Endothelial cell of umbilical vein (primary cell): ENCODE results near the gene DGKB. TPM values are rescaled to one million over a fixed set of nuclear protein-coding genes. Genes with fewer than 3 reads are reported as not detected.

Source experiments
- BruUV-seq: library from RNA; stranded (reverse); fragments of 400-500 nt; replicated peaks from 2 replicates; lab custom pipeline; 2021; lab: Mats Ljungman, UMichigan
- CTCF ChIA-PET: fragments of 300-600, 350-600 bp; sonication (Branson Sonifier 250); formaldehyde crosslinking; loops from one replicate; lab custom pipeline; 2021; ENCODE audit warnings: antibody characterized with exemption, inconsistent platforms; lab: Charles Lee
- POLR2A ChIA-PET: fragments of 300-600, 350-600 bp; sonication (Branson Sonifier 250); formaldehyde crosslinking; loops from one replicate; lab custom pipeline; 2021; ENCODE audit warnings: antibody characterized with exemption, inconsistent platforms; lab: Charles Lee
- DNase-seq: peaks from one replicate; pipeline ENCODE4 v3.0.0-alpha.2; 2011; ENCODE audit warnings: low read depth, low spot score
- FAIRE-seq: peaks from 2 replicates; lab custom pipeline; 2011; peaks lifted over from hg19 to GRCh38; lab: Jason Lieb, UNC
- H2AFZ ChIP-seq: 2 replicates; pipeline ENCODE4 v1.6.0; 2012; ENCODE audit warnings: low read depth, low read length, control low read depth, inconsistent platforms
- H3K27ac ChIP-seq: 2 replicates; pipeline ENCODE4 v1.5.1; 2011; ENCODE audit warnings: low read depth, mild to moderate bottlenecking, control low read depth, low read length, moderate library complexity; ENCODE audit not compliant: insufficient read depth
- H3K27me3 ChIP-seq, 2 experiments: 2 replicates each; pipeline versions ENCODE4 v1.6.0 to v1.6.1; 2011; ENCODE audit warnings: low read length in 2 of 2, mixed read lengths in 1 of 2; ENCODE audit not compliant: control insufficient read depth in 2 of 2, insufficient read depth in 2 of 2
- H3K36me3 ChIP-seq, 2 experiments: 2 replicates in 1 of 2; 3 replicates in 1 of 2; pipeline ENCODE4 v1.5.1; 2011; ENCODE audit warnings: low read length in 2 of 2, mild to moderate bottlenecking in 1 of 2, moderate library complexity in 1 of 2; ENCODE audit not compliant: control insufficient read depth in 2 of 2, insufficient read depth in 2 of 2; ENCODE audit errors: extremely low read depth in 1 of 2
- H3K4me1 ChIP-seq: 3 replicates; pipeline ENCODE4 v1.5.1; 2011; ENCODE audit warnings: mild to moderate bottlenecking, low read length; ENCODE audit not compliant: control insufficient read depth, insufficient read depth; ENCODE audit errors: extremely low read depth
- H3K4me2 ChIP-seq: 2 replicates; pipeline ENCODE4 v1.6.1; 2011; ENCODE audit warnings: low read length, control low read depth, mixed read lengths; ENCODE audit not compliant: insufficient read depth
- H3K4me3 ChIP-seq, 3 experiments: fragments of 200-600 bp in 1 of 3; sonication (generic), shearing (Covaris generic) in 1 of 3; replicated peaks in 1 of 3; 2 replicates each; pipeline ENCODE4 v1.5.1; 2011 to 2016; ENCODE audit warnings: control low read depth in 3 of 3, low read length in 3 of 3, mild to moderate bottlenecking in 2 of 3, inconsistent platforms in 1 of 3, low read depth in 1 of 3, moderate library complexity in 1 of 3; ENCODE audit not compliant: insufficient read depth in 1 of 3
- H3K79me2 ChIP-seq: 2 replicates; pipeline ENCODE4 v1.6.0; 2012; ENCODE audit warnings: low read length, inconsistent platforms; ENCODE audit not compliant: control insufficient read depth, insufficient read depth
- H3K9ac ChIP-seq: replicated peaks from 2 replicates; pipeline ENCODE3; 2011; ENCODE audit warnings: low read length, control low read depth; ENCODE audit not compliant: insufficient read depth; ENCODE audit errors: extremely low read depth
- H3K9me1 ChIP-seq: replicated peaks from 3 replicates; pipeline ENCODE4 v1.6.0; 2011; ENCODE audit warnings: mild to moderate bottlenecking, low read length; ENCODE audit not compliant: control insufficient read depth, insufficient read depth; ENCODE audit errors: extremely low read depth
- H3K9me3 ChIP-seq: replicated peaks from 2 replicates; pipeline ENCODE4 v1.5.1; 2012; ENCODE audit warnings: low read length, inconsistent platforms; ENCODE audit not compliant: control insufficient read depth, insufficient read depth
- H4K20me1 ChIP-seq: replicated peaks from 2 replicates; pipeline ENCODE3; 2011; ENCODE audit warnings: mild to moderate bottlenecking, low read length; ENCODE audit not compliant: control insufficient read depth, insufficient read depth; ENCODE audit errors: extremely low read depth
- CTCF ChIP-seq, 2 donors: IDR thresholded peaks; 1 replicate in 1 of 2; 2 replicates in 1 of 2; pipeline ENCODE4 v1.5.1; 2011; ENCODE audit warnings: low read length in 2 of 2, mild to moderate bottlenecking in 2 of 2, moderate library complexity in 2 of 2, control low read depth in 1 of 2, inconsistent platforms in 1 of 2, low read depth in 1 of 2; ENCODE audit not compliant: insufficient read depth in 1 of 2; ENCODE audit errors: extremely low read depth in 1 of 2
- EZH2 ChIP-seq: IDR thresholded peaks from 2 replicates; pipeline ENCODE4 v1.6.1; 2012; ENCODE audit warnings: borderline replicate concordance, low read depth, mild to moderate bottlenecking, moderate library complexity, low read length, inconsistent platforms; ENCODE audit not compliant: severe bottlenecking
- FOS ChIP-seq: IDR thresholded peaks from 2 replicates; pipeline ENCODE4 v1.6.1; 2011; ENCODE audit warnings: mild to moderate bottlenecking, low read length, moderate library complexity, borderline replicate concordance; ENCODE audit not compliant: insufficient read depth
- GATA2 ChIP-seq: IDR thresholded peaks from 2 replicates; pipeline ENCODE4 v1.7.0; 2011; ENCODE audit warnings: low read depth, mild to moderate bottlenecking, moderate library complexity, mixed read lengths, low read length; ENCODE audit not compliant: insufficient read length, insufficient read depth
- JUN ChIP-seq: IDR thresholded peaks from 2 replicates; pipeline ENCODE4 v1.6.1; 2011; ENCODE audit warnings: borderline replicate concordance, low read depth; ENCODE audit not compliant: insufficient read length, insufficient read depth
- MAX ChIP-seq: IDR thresholded peaks from 2 replicates; pipeline ENCODE4 v1.6.1; 2011; ENCODE audit not compliant: insufficient read depth, insufficient read length
- MYC ChIP-seq: IDR thresholded peaks from one replicate; pipeline ENCODE4 v1.6.1; 2011; ENCODE audit warnings: mild to moderate bottlenecking, low read depth, low read length
- POLR2A ChIP-seq: IDR thresholded peaks from 2 replicates; pipeline ENCODE4 v1.6.1; 2012; ENCODE audit warnings: low read depth, mild to moderate bottlenecking, control low read depth, low read length
- POLR2AphosphoS5 ChIP-seq: IDR thresholded peaks from 2 replicates; pipeline ENCODE4 v1.6.1; 2012; ENCODE audit warnings: low read depth, mild to moderate bottlenecking, control low read depth, low read length, moderate library complexity; ENCODE audit not compliant: insufficient read depth
- dilution Hi-C: fragments of 300-500 bp; cut with MboI; formaldehyde crosslinking; loops from one replicate; pipeline ENCODE4 v1.15.0; 2019; ENCODE audit warnings: low sequenced_read_pairs; ENCODE audit not compliant: extremely low pct_ligation_motif_present
- intact Hi-C: fragments of 100-400 bp; cut with micrococcal nuclease; formaldehyde crosslinking; loops from one replicate; pipeline ENCODE4 v1.10.0; 2022
- polyA plus RNA-seq, 4 experiments: library from polyadenylated mRNA; depleted of rRNA in 3 of 4; stranded (reverse) in 3 of 4; unstranded in 1 of 4; fragments of >200 nt; gene quantifications; 2 replicates each; pipeline versions ENCODE4 v1.2.1 to v1.2.3, GENCODE V29; 2011 to 2012; ENCODE audit warnings: missing spikeins in 1 of 4
- total RNA-seq: library from RNA; stranded (reverse); gene quantifications from 2 replicates; pipeline ENCODE4 v1.2.3, GENCODE V29; 2021

The DGKB gene
- total and polyA plus RNA-seq, 2 donors (not counting 3 experiments of a cell fraction or from before 2014, with no cell fraction given), result not detected

GRCh38 chr7:14585232-14585631, 317.3 kb downstream of the DGKB start:
- Histone ChIP-seq H4K20me1 (no peaks in the 10 kb centered on the region), H3K9ac (no peak overlapping the region), H3K9me3 (no peaks in the 10 kb centered on the region), H3K4me1 (no peaks in the 10 kb centered on the region), H3K27me3 (no peaks in the 10 kb centered on the region), H3K9me1 (no peaks in the 10 kb centered on the region), H3K4me2 (no peak overlapping the region), H3K4me3 (no peak overlapping the region), H3K36me3 (no peaks in the 10 kb centered on the region), H3K79me2 (no peaks in the 10 kb centered on the region), H2AFZ (no peak overlapping the region), H3K27ac (no peak overlapping the region)
- no TSS peak for BruUV-seq
- POLR2A ChIA-PET, result no interaction called here
- intact Hi-C loops (no loop called here), dilution Hi-C loops (no loop called here)
- no peak for TF ChIP-seq JUN
- no peak for TF ChIP-seq GATA2
- TF ChIP-seq FOS, result no peak
- no peak for TF ChIP-seq POLR2AphosphoS5
- no peak for TF ChIP-seq POLR2A
- TF ChIP-seq EZH2, result no peak
- TF ChIP-seq MYC, result no peak
- TF ChIP-seq MAX, result no peak
- TF ChIP-seq CTCF (IDR thresholded peaks at IDR 0.05; ENCODE audit: extremely low read depth in 1 of 2, insufficient read depth in 1 of 2, low read depth in 1 of 2, low read length in 2 of 2), result no peak
- FAIRE-seq, result no peak
- DNase-seq, result no peak
- CTCF ChIA-PET, result no interaction called here
